ENCODE results near the gene SPDYE18. TPM values are rescaled to one million over a fixed set of nuclear protein-coding genes. Genes with fewer than 3 reads are reported as not detected.
"Not testable (repeated sequence)": the region's sequence is repeated elsewhere in the genome, so short reads cannot be mapped to it uniquely, and the experiment has no call there.

SPDYE18 gene
- total and polyA plus RNA-seq, 7 experiments from 2014 or later = 1.1 to 3.3 (median 1.9) TPM; not detected in 2

- CTCF ChIA-PET; intact Hi-C loops (cut with micrococcal nuclease); H3K27ac ChIP-seq (ENCODE audit: low read depth, low read length); H3K4me3 ChIP-seq (ENCODE audit: low read length); H3K36me3 ChIP-seq (ENCODE audit: control insufficient read depth in 2 of 3, insufficient read depth in 3 of 3, low read length in 3 of 3); POLR2A ChIA-PET; H3K4me3 Mint-ChIP-seq; H3K27me3 ChIP-seq (ENCODE audit: control insufficient read depth in 2 of 2, insufficient read depth in 2 of 2, low read length in 2 of 2); DNase-seq; H3K9me3 ChIP-seq (ENCODE audit: control insufficient read depth in 2 of 3, low read length in 3 of 3); H3K4me1 ChIP-seq (ENCODE audit: control insufficient read depth in 2 of 2, insufficient read depth in 2 of 2, low read length in 2 of 2); H3K27me3 Mint-ChIP-seq; ATAC-seq: not testable (repeated sequence)
- Mint-ChIP-seq H3K9me3 (peaks cover 3 to 19% (median 6%) of the 10 kb centered on the region in 11 donors), H3K27ac (peak overlapping the region in 1 of 9 donors; percentile 3), H3K36me3 (peaks cover 20 to 55% (median 44%) of the 10 kb centered on the region in 5 donors), H3K4me1 (peaks cover 7 to 43% (median 32%) of the 10 kb centered on the region in 7 donors)
Observed at GRCh38 chr7:77071108-77071507, 8.8 kb upstream of the SPDYE18 start.

GRCh38 chr7:77065869-77066268, 3.5 kb upstream of the SPDYE18 start:
- H3K27ac Mint-ChIP-seq; H3K27me3 Mint-ChIP-seq; CTCF ChIA-PET; H3K9me3 ChIP-seq (ENCODE audit: control insufficient read depth in 2 of 3, low read length in 3 of 3); DNase-seq; H3K4me3 ChIP-seq (ENCODE audit: low read length); H3K27ac ChIP-seq (ENCODE audit: low read depth, low read length); intact Hi-C loops (cut with micrococcal nuclease); H3K4me3 Mint-ChIP-seq; H3K27me3 ChIP-seq (ENCODE audit: control insufficient read depth in 2 of 2, insufficient read depth in 2 of 2, low read length in 2 of 2); POLR2A ChIA-PET; H3K4me1 ChIP-seq (ENCODE audit: control insufficient read depth in 2 of 2, insufficient read depth in 2 of 2, low read length in 2 of 2); ATAC-seq; H3K36me3 ChIP-seq (ENCODE audit: control insufficient read depth in 2 of 3, insufficient read depth in 3 of 3, low read length in 3 of 3); H3K9me3 Mint-ChIP-seq: not testable (repeated sequence)
- peaks cover 7 to 30% (median 25%) of the 10 kb centered on the region in 7 donors for H3K4me1 Mint-ChIP-seq
- H3K36me3 Mint-ChIP-seq = peaks cover 11 to 31% (median 22%) of the 10 kb centered on the region in 5 donors

GRCh38 chr7:77063732-77064131, 1.4 kb upstream of the SPDYE18 start:
- CTCF ChIA-PET; POLR2A ChIA-PET; H3K27me3 Mint-ChIP-seq; H3K9me3 Mint-ChIP-seq; H3K4me1 ChIP-seq (ENCODE audit: control insufficient read depth in 2 of 2, insufficient read depth in 2 of 2, low read length in 2 of 2); H3K4me3 ChIP-seq (ENCODE audit: low read length); H3K4me3 Mint-ChIP-seq; H3K27ac ChIP-seq (ENCODE audit: low read depth, low read length); H3K27ac Mint-ChIP-seq; H3K27me3 ChIP-seq (ENCODE audit: control insufficient read depth in 2 of 2, insufficient read depth in 2 of 2, low read length in 2 of 2); DNase-seq; H3K9me3 ChIP-seq (ENCODE audit: control insufficient read depth in 2 of 3, low read length in 3 of 3); ATAC-seq; intact Hi-C loops (cut with micrococcal nuclease); H3K36me3 ChIP-seq (ENCODE audit: control insufficient read depth in 2 of 3, insufficient read depth in 3 of 3, low read length in 3 of 3): not testable (repeated sequence)
- peaks cover 4 to 18% (median 14%) of the 10 kb centered on the region in 5 donors for H3K36me3 Mint-ChIP-seq
- peaks cover 4 to 17% (median 7%) of the 10 kb centered on the region in 7 donors for H3K4me1 Mint-ChIP-seq

- POLR2A ChIA-PET; ATAC-seq; H3K4me1 Mint-ChIP-seq; CTCF ChIA-PET; H3K4me3 Mint-ChIP-seq; H3K9me3 Mint-ChIP-seq; H3K27me3 Mint-ChIP-seq; DNase-seq; H3K27ac ChIP-seq (ENCODE audit: low read depth, low read length); H3K9me3 ChIP-seq (ENCODE audit: control insufficient read depth in 2 of 3, low read length in 3 of 3); H3K27ac Mint-ChIP-seq; H3K36me3 ChIP-seq (ENCODE audit: control insufficient read depth in 2 of 3, insufficient read depth in 3 of 3, low read length in 3 of 3); intact Hi-C loops (cut with micrococcal nuclease); H3K27me3 ChIP-seq (ENCODE audit: control insufficient read depth in 2 of 2, insufficient read depth in 2 of 2, low read length in 2 of 2); H3K4me1 ChIP-seq (ENCODE audit: control insufficient read depth in 2 of 2, insufficient read depth in 2 of 2, low read length in 2 of 2); H3K36me3 Mint-ChIP-seq; H3K4me3 ChIP-seq (ENCODE audit: low read length): not testable (repeated sequence)
Observed at GRCh38 chr7:77032261-77032660, 30.1 kb downstream of the SPDYE18 start, which contains the start of gene SPDYE17. TSS of gene SPDYE17 (minus strand) at chr7:77032361. CDS start at chr7:77030570, 1,791 bp downstream.

- H3K4me1 ChIP-seq (ENCODE audit: control insufficient read depth in 2 of 2, insufficient read depth in 2 of 2, low read length in 2 of 2); H3K27me3 Mint-ChIP-seq; H3K4me3 ChIP-seq (ENCODE audit: low read length); DNase-seq; ATAC-seq; H3K4me3 Mint-ChIP-seq; intact Hi-C loops (cut with micrococcal nuclease); H3K27me3 ChIP-seq (ENCODE audit: control insufficient read depth in 2 of 2, insufficient read depth in 2 of 2, low read length in 2 of 2); H3K36me3 ChIP-seq (ENCODE audit: control insufficient read depth in 2 of 3, insufficient read depth in 3 of 3, low read length in 3 of 3); H3K9me3 ChIP-seq (ENCODE audit: control insufficient read depth in 2 of 3, low read length in 3 of 3); H3K4me1 Mint-ChIP-seq; H3K27ac ChIP-seq (ENCODE audit: low read depth, low read length); POLR2A ChIA-PET; H3K27ac Mint-ChIP-seq; H3K9me3 Mint-ChIP-seq; CTCF ChIA-PET; H3K36me3 Mint-ChIP-seq: not testable (repeated sequence)
Observed at GRCh38 chr7:77026349-77026748, 36.0 kb downstream of the SPDYE18 start.

GRCh38 chr7:77010074-77010680, 52.2 kb downstream of the SPDYE18 start:
- intact Hi-C loops (cut with micrococcal nuclease); ATAC-seq; H3K27ac Mint-ChIP-seq; CTCF ChIA-PET; DNase-seq; H3K27ac ChIP-seq (ENCODE audit: low read depth, low read length); H3K9me3 Mint-ChIP-seq; POLR2A ChIA-PET; H3K4me1 Mint-ChIP-seq; H3K4me3 Mint-ChIP-seq; H3K4me3 ChIP-seq (ENCODE audit: low read length); H3K9me3 ChIP-seq (ENCODE audit: control insufficient read depth in 2 of 3, low read length in 3 of 3); H3K36me3 ChIP-seq (ENCODE audit: control insufficient read depth in 2 of 3, insufficient read depth in 3 of 3, low read length in 3 of 3); H3K27me3 ChIP-seq (ENCODE audit: control insufficient read depth in 2 of 2, insufficient read depth in 2 of 2, low read length in 2 of 2); H3K36me3 Mint-ChIP-seq; H3K27me3 Mint-ChIP-seq; H3K4me1 ChIP-seq (ENCODE audit: control insufficient read depth in 2 of 2, insufficient read depth in 2 of 2, low read length in 2 of 2): not testable (repeated sequence)

GRCh38 chr7:77008000-77008399, 54.4 kb downstream of the SPDYE18 start:
- H3K36me3 ChIP-seq (ENCODE audit: control insufficient read depth in 2 of 3, insufficient read depth in 3 of 3, low read length in 3 of 3); ATAC-seq; H3K4me1 ChIP-seq (ENCODE audit: control insufficient read depth in 2 of 2, insufficient read depth in 2 of 2, low read length in 2 of 2); H3K27me3 ChIP-seq (ENCODE audit: control insufficient read depth in 2 of 2, insufficient read depth in 2 of 2, low read length in 2 of 2); H3K27ac ChIP-seq (ENCODE audit: low read depth, low read length); H3K36me3 Mint-ChIP-seq; H3K4me1 Mint-ChIP-seq; H3K9me3 Mint-ChIP-seq; H3K4me3 ChIP-seq (ENCODE audit: low read length); H3K9me3 ChIP-seq (ENCODE audit: control insufficient read depth in 2 of 3, low read length in 3 of 3); DNase-seq; CTCF ChIA-PET; intact Hi-C loops (cut with micrococcal nuclease); H3K4me3 Mint-ChIP-seq; POLR2A ChIA-PET; H3K27me3 Mint-ChIP-seq: not testable (repeated sequence)
- peak overlapping the region in 2 of 9 donors; percentile 12 to 43 for H3K27ac Mint-ChIP-seq

Measured in naive thymus-derived CD4-positive, alpha-beta T cell (primary cell).